Thyroid gland (tissue), 4 donors: ENCODE data around the gene SEMA5B.

Source experiments
- CTCF ChIP-seq, 6 experiments: fragments of 200-600 bp in 3 of 6; fragments of 450-650 bp in 3 of 6; sonication (generic) in 3 of 6; IDR thresholded peaks; one replicate each; pipeline ENCODE4 v1.5.1; 2016 to 2019; ENCODE audit warnings: antibody characterized with exemption in 6 of 6, mild to moderate bottlenecking in 2 of 6, inconsistent platforms in 1 of 6, moderate library complexity in 1 of 6
- POLR2A ChIP-seq, 2 donors: fragments of 450-650 bp; IDR thresholded peaks; one replicate each; pipeline ENCODE4 v1.6.1; 2017; ENCODE audit warnings: antibody characterized with exemption in 2 of 2, mild to moderate bottlenecking in 2 of 2, moderate library complexity in 1 of 2

GRCh38 chr3:123044981-123045763 lies 17.6 kb upstream of the SEMA5B start:
- TF ChIP-seq POLR2A (IDR thresholded peaks at IDR 0.05) (no peak), CTCF (IDR thresholded peaks at IDR 0.05) (no peak)
